ENCODE results near the gene TRIP13. TPM values are rescaled to one million over a fixed set of nuclear protein-coding genes. Genes with fewer than 3 reads are reported as not detected.

The TRIP13 gene
- total and polyA plus RNA-seq, 2 experiments from 2014 or later, result 9.2 to 9.4 TPM

DNA sequence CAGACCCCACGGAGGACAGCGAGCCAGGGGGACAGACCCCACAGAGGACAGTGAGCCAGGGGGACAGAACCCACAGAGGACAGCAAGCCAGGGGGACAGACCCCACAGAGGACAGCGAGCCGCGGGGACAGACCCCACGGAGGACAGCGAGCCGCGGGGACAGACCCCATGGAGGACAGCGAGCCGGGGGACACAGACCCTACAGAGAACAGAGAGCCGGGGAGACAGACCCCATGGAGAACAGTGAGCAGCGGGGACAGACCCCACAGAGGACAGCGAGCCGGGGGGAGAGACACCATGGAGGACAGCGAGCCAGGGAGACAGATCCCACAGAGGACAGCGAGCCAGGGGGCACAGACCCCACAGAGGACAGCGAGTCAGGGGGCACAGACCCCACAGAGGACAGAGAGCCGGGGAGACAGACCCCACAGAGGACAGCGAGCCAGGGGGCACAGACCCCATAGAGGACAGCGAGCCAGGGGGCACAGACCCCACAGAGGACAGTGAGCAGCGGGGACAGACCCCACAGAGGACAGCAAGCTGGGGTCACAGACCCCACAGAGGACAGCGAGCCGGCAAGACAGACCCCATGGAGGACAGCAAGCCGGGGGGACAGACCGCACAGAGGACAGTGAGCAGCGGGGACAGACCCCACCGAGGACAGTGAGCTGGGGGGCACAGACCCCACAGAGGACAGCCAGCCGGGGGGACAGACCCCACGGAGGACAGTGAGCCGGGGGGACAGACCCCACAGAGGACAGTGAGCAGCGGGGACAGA is 37.5 kb upstream of the TRIP13 start:
- 94% methylated on average over 15 of the region's 32 CpGs for WGBS (ENCODE audit: low lambda C conversion rate, missing lambda C conversion rate)
- Histone ChIP-seq H4K20me1 (ENCODE audit: insufficient read depth, poor library complexity, severe bottlenecking) (no peaks in the 10 kb centered on the region), H3K4me1 (ENCODE audit: insufficient read depth) (no peaks in the 10 kb centered on the region), H3K9me2 (replicated peaks; ENCODE audit: insufficient read depth) (no peaks in the 10 kb centered on the region), H3K79me2 (no peaks in the 10 kb centered on the region), H3K36me3 (replicated peaks; ENCODE audit: insufficient read depth, low read depth) (no peaks in the 10 kb centered on the region), H3K9me3 (ENCODE audit: low read depth) (no peaks in the 10 kb centered on the region), H3K27ac (no peak overlapping the region), H3K4me3 (no peak overlapping the region), H2AFZ (no peak overlapping the region), H3K4me2 (no peak overlapping the region), H3K27me3 (no peaks in the 10 kb centered on the region)
- TF ChIP-seq EZH2phosphoT487 (IDR thresholded peaks at IDR 0.05; ENCODE audit: low read depth, severe bottlenecking, unreplicated experiment), result no peak
- TF ChIP-seq, protein P1, sequence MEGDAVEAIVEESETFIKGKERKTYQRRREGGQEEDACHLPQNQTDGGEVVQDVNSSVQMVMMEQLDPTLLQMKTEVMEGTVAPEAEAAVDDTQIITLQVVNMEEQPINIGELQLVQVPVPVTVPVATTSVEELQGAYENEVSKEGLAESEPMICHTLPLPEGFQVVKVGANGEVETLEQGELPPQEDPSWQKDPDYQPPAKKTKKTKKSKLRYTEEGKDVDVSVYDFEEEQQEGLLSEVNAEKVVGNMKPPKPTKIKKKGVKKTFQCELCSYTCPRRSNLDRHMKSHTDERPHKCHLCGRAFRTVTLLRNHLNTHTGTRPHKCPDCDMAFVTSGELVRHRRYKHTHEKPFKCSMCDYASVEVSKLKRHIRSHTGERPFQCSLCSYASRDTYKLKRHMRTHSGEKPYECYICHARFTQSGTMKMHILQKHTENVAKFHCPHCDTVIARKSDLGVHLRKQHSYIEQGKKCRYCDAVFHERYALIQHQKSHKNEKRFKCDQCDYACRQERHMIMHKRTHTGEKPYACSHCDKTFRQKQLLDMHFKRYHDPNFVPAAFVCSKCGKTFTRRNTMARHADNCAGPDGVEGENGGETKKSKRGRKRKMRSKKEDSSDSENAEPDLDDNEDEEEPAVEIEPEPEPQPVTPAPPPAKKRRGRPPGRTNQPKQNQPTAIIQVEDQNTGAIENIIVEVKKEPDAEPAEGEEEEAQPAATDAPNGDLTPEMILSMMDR (IDR thresholded peaks at IDR 0.05; ENCODE audit: poor library complexity), result no peak
- TF ChIP-seq EZH2 (IDR thresholded peaks at IDR 0.05; ENCODE audit: borderline replicate concordance), result no peak
- no peak for DNase-seq (ENCODE audit: low spot score)

DNA sequence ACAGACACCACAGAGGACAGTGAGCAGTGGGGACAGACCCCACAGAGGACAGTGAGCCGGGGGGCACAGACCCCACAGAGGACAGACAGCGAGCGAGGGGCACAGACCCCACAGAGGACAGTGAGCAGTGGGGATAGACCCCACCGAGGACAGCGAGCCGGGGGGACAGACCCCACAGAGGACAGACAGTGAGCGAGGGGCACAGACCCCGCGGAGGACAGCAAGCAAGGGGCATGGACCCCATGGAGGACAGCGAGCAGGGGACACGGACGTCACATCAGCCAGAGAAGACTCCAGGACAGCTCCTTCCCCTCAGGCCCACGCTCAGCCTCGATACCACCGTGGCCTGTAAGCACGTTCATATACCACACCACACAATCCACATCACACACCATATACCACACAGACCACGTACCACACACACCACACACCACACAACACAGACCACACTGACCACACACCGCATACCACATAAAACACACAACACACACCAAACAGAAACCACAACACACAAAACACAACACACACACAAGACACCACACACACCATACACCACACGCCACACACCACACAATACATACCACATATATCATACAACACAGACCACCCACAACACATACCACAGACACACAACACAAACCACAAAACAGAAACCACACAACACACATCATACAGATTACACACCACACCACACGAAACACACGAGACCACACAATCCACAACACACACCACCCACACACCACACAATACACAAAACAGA is 36.7 kb upstream of the TRIP13 start:
- 82% methylated on average over 21 of the region's 21 CpGs for WGBS (ENCODE audit: low lambda C conversion rate, missing lambda C conversion rate)
- Histone ChIP-seq H3K9me3 (ENCODE audit: low read depth) (no peaks in the 10 kb centered on the region), H3K9me2 (replicated peaks; ENCODE audit: insufficient read depth) (no peaks in the 10 kb centered on the region), H4K20me1 (ENCODE audit: insufficient read depth, poor library complexity, severe bottlenecking) (no peaks in the 10 kb centered on the region), H3K4me1 (ENCODE audit: insufficient read depth) (no peaks in the 10 kb centered on the region), H3K27me3 (no peaks in the 10 kb centered on the region), H3K4me2 (no peak overlapping the region), H3K27ac (no peak overlapping the region), H2AFZ (no peak overlapping the region), H3K4me3 (no peak overlapping the region), H3K79me2 (no peaks in the 10 kb centered on the region), H3K36me3 (replicated peaks; ENCODE audit: insufficient read depth, low read depth) (no peaks in the 10 kb centered on the region)
- TF ChIP-seq EZH2phosphoT487 (IDR thresholded peaks at IDR 0.05; ENCODE audit: low read depth, severe bottlenecking, unreplicated experiment) (no peak), EZH2 (IDR thresholded peaks at IDR 0.05; ENCODE audit: borderline replicate concordance) (no peak)
- TF ChIP-seq, protein P1 (IDR thresholded peaks at IDR 0.05; ENCODE audit: poor library complexity), result no peak
- DNase-seq (ENCODE audit: low spot score), result no peak

DNA sequence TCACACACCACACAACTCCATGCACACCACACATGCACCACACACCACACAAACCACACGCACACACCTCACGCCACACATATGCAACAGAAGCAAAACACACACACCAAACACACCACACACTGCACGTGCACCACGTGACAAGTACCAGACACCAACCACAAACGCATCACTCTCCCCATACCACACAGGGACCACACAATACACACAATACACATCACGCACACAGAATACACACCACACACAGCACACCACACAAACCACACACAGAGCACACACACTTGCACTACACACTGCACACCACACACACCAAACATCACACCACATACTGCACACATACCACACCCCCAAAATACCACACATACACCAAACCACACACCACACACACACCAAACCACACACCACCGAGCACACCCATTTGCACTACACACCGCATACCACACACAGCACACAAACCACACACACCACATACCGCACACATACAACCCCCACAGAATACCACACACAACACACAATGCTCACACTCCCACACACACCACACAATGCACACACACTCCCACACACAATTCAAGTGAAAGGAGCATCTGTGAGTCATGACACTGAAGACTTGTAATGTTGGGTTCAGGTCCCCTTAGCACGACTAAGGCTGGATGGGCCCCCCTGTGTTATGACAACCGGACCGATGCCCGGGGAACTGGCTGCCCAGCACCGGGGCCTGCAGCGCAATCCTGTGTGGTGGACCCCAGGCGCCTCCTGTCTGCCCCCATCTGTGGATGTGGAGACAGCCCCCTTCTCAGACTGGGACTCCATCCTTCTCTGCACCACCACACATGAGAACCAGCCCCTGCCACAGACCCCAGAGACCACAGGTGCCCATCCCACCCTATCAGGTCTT is 35.9 kb upstream of the TRIP13 start:
- WGBS (ENCODE audit: low lambda C conversion rate, missing lambda C conversion rate), result 92% methylated on average over 16 of the region's 16 CpGs
- no peak overlapping the region for H2AFZ ChIP-seq

More for the DNA sequence above, 35.9 kb upstream of the TRIP13 start:
- H3K4me3 ChIP-seq, result no peak overlapping the region
- H4K20me1 ChIP-seq (ENCODE audit: insufficient read depth, poor library complexity, severe bottlenecking), result no peaks in the 10 kb centered on the region
- no peaks in the 10 kb centered on the region for H3K9me2 ChIP-seq (replicated peaks; ENCODE audit: insufficient read depth)
- TF ChIP-seq EZH2phosphoT487 (IDR thresholded peaks at IDR 0.05; ENCODE audit: low read depth, severe bottlenecking, unreplicated experiment) (no peak), EZH2 (IDR thresholded peaks at IDR 0.05; ENCODE audit: borderline replicate concordance) (no peak)
- TF ChIP-seq, protein P1 (IDR thresholded peaks at IDR 0.05; ENCODE audit: poor library complexity), result no peak
- no peaks in the 10 kb centered on the region for H3K27me3 ChIP-seq
- H3K27ac ChIP-seq, result no peak overlapping the region
- H3K36me3 ChIP-seq (replicated peaks; ENCODE audit: insufficient read depth, low read depth), result no peaks in the 10 kb centered on the region
- H3K4me1 ChIP-seq (ENCODE audit: insufficient read depth), result no peaks in the 10 kb centered on the region
- no peaks in the 10 kb centered on the region for H3K9me3 ChIP-seq (ENCODE audit: low read depth)
- no peaks in the 10 kb centered on the region for H3K79me2 ChIP-seq
- no peak overlapping the region for H3K4me2 ChIP-seq
- no peak for DNase-seq (ENCODE audit: low spot score)
